SK-N-SH treated with all-trans-retinoic acid at 6 μM for 48 hours (cell line): ENCODE measurements around the gene EPHA1.

Experiments
- ATAC-seq: fragments of 200-7000 bp; cut with Tn5 transposase; 3 replicates; pipeline ENCODE4 v1.9.1; 2020; ENCODE audit warnings: mild to moderate bottlenecking, moderate library complexity
- BACH2 ChIP-seq: fragments of 250-450 bp; sonication (Bioruptor Pico); IDR thresholded peaks from 2 replicates; pipeline ENCODE4 v1.9.0; 2021; ENCODE audit warnings: mild to moderate bottlenecking, borderline replicate concordance
- CREB5 ChIP-seq: fragments of 250-450 bp; sonication (Bioruptor Pico); IDR thresholded peaks from 2 replicates; pipeline ENCODE4 v1.5.1; 2020; ENCODE audit warnings: low read depth, mild to moderate bottlenecking, moderate library complexity
- CSDC2 ChIP-seq: fragments of 250-450 bp; sonication (Bioruptor Pico); IDR thresholded peaks from 2 replicates; pipeline ENCODE4 v1.5.0; 2020; ENCODE audit warnings: mild to moderate bottlenecking, moderate library complexity
- ESRRG ChIP-seq: fragments of 250-450 bp; sonication (Bioruptor Pico); IDR thresholded peaks from 2 replicates; pipeline ENCODE4 v1.6.1; 2021; ENCODE audit warnings: mild to moderate bottlenecking
- GLIS3 ChIP-seq: fragments of 250-450 bp; sonication (Bioruptor Pico); IDR thresholded peaks from 2 replicates; pipeline ENCODE4 v1.5.0; 2020; ENCODE audit warnings: mild to moderate bottlenecking, moderate library complexity
- ISL1 ChIP-seq: fragments of 250-450 bp; sonication (Bioruptor Pico); IDR thresholded peaks from 2 replicates; pipeline ENCODE4 v2.1.2; 2022; ENCODE audit warnings: mild to moderate bottlenecking, moderate library complexity
- OSR1 ChIP-seq: fragments of 250-450 bp; sonication (Bioruptor Pico); IDR thresholded peaks from 2 replicates; pipeline ENCODE4 v1.8.0; 2022; ENCODE audit warnings: moderate library complexity, mild to moderate bottlenecking, inconsistent platforms
- PATZ1 ChIP-seq: fragments of 250-450 bp; sonication (Bioruptor Pico); IDR thresholded peaks from 2 replicates; pipeline ENCODE4 v1.8.0; 2020; ENCODE audit warnings: mild to moderate bottlenecking, moderate library complexity, borderline replicate concordance
- POU6F1 ChIP-seq: fragments of 250-450 bp; sonication (Bioruptor Pico); IDR thresholded peaks from 2 replicates; pipeline ENCODE4 v1.8.0; 2021; ENCODE audit warnings: low read depth, mild to moderate bottlenecking, moderate library complexity, borderline replicate concordance
- RARB ChIP-seq: fragments of 250-450 bp; sonication (Bioruptor Pico); IDR thresholded peaks from 2 replicates; pipeline ENCODE4 v1.8.0; 2021; ENCODE audit warnings: mild to moderate bottlenecking, moderate library complexity
- SNAI2 ChIP-seq: fragments of 250-450 bp; sonication (Bioruptor Pico); IDR thresholded peaks from 2 replicates; pipeline ENCODE4 v1.5.0; 2020; ENCODE audit warnings: mild to moderate bottlenecking, moderate library complexity
- TCF4 ChIP-seq: fragments of 250-450 bp; sonication (Bioruptor Pico); IDR thresholded peaks from 2 replicates; pipeline ENCODE4 v1.8.0; 2021; ENCODE audit warnings: mild to moderate bottlenecking, moderate library complexity, borderline replicate concordance
- TOX ChIP-seq: fragments of 250-450 bp; sonication (Bioruptor Pico); IDR thresholded peaks from 2 replicates; pipeline ENCODE4 v1.8.0; 2021; ENCODE audit warnings: mild to moderate bottlenecking, moderate library complexity, borderline replicate concordance
- TSHZ2 ChIP-seq: fragments of 250-450 bp; sonication (Bioruptor Pico); IDR thresholded peaks from 2 replicates; pipeline ENCODE4 v1.5.0; 2020; ENCODE audit warnings: mild to moderate bottlenecking, moderate library complexity
- ZC3H10 ChIP-seq: fragments of 250-450 bp; sonication (Bioruptor Pico); IDR thresholded peaks from 2 replicates; pipeline ENCODE4 v1.5.1; 2021; ENCODE audit warnings: mild to moderate bottlenecking, moderate library complexity
- ZFP3 ChIP-seq: fragments of 250-450 bp; sonication (Bioruptor Pico); IDR thresholded peaks from 2 replicates; pipeline ENCODE4 v1.5.0; 2020; ENCODE audit warnings: mild to moderate bottlenecking, moderate library complexity
- ZFP30 ChIP-seq: fragments of 450-650 bp; formaldehyde crosslinking; IDR thresholded peaks from 2 replicates; pipeline ENCODE4 v1.5.0; 2022; ENCODE audit warnings: mild to moderate bottlenecking, moderate library complexity
- ZNF565 ChIP-seq: fragments of 450-650 bp; formaldehyde crosslinking; conservative IDR thresholded peaks from 2 replicates; pipeline ENCODE4 v1.5.0; 2020; ENCODE audit warnings: low read depth, mild to moderate bottlenecking, moderate library complexity
- ZNF70 ChIP-seq: fragments of 450-650 bp; formaldehyde crosslinking; IDR thresholded peaks from 2 replicates; pipeline ENCODE4 v1.5.0; 2020; ENCODE audit warnings: mild to moderate bottlenecking, moderate library complexity
- ZNF8 ChIP-seq: fragments of 450-650 bp; formaldehyde crosslinking; IDR thresholded peaks from 2 replicates; pipeline ENCODE4 v1.5.0; 2020; ENCODE audit warnings: mild to moderate bottlenecking, moderate library complexity

EPHA1 gene

GRCh38 chr7:143413123-143413522 lies 4.5 kb upstream of the EPHA1 start:
- ATAC-seq, result no peak
- TF ChIP-seq ZC3H10 (CRISPR knock-in tag) (no peak), PATZ1 (CRISPR knock-in tag) (no peak), ESRRG (no peak), CREB5 (CRISPR knock-in tag) (no peak), ZNF565 (CRISPR knock-in tag) (no peak), OSR1 (no peak), ZFP3 (CRISPR knock-in tag) (no peak), SNAI2 (CRISPR knock-in tag) (no peak), TSHZ2 (CRISPR knock-in tag) (no peak), ZFP30 (CRISPR knock-in tag) (no peak), TOX (CRISPR knock-in tag) (no peak), POU6F1 (CRISPR knock-in tag) (no peak), CSDC2 (CRISPR knock-in tag) (no peak), RARB (CRISPR knock-in tag) (no peak), ISL1 (CRISPR knock-in tag) (no peak), ZNF70 (no peak)

GRCh38 chr7:143411976-143412708 lies 3.5 kb upstream of the EPHA1 start:
- no peak for ATAC-seq
- TF ChIP-seq GLIS3 (no peak), OSR1 (no peak; the same call in 1 of the 2 replicates), CSDC2 (CRISPR knock-in tag) (peak; percentile 91), ZFP3 (CRISPR knock-in tag) (peak; percentile 62; the same call in 1 of the 2 replicates), POU6F1 (CRISPR knock-in tag) (no peak), TOX (CRISPR knock-in tag) (no peak), BACH2 (CRISPR knock-in tag) (no peak), ZC3H10 (CRISPR knock-in tag) (no peak), ISL1 (CRISPR knock-in tag) (peak; percentile 66), ZNF8 (CRISPR knock-in tag) (no peak), TSHZ2 (CRISPR knock-in tag) (no peak), RARB (CRISPR knock-in tag) (no peak), SNAI2 (CRISPR knock-in tag) (peak; percentile 66; the same call in 1 of the 2 replicates), TCF4 (CRISPR knock-in tag) (no peak)
